Uterus (tissue), 2 donors: ENCODE results near the gene RALGPS2.
"Not testable (repeated sequence)": the region's sequence is repeated elsewhere in the genome, so short reads cannot be mapped to it uniquely, and the experiment has no call there.

Experiments
- POLR2A ChIP-seq, 2 donors: fragments of 450-650 bp; IDR thresholded peaks; one replicate each; pipeline ENCODE4 v1.6.1; 2016; ENCODE audit warnings: antibody characterized with exemption in 2 of 2, mild to moderate bottlenecking in 1 of 2, moderate library complexity in 1 of 2
- TF ChIP-seq, protein P1 (sequence below), 4 experiments: fragments of 200-600 bp in 2 of 4; fragments of 450-650 bp in 2 of 4; sonication (generic) in 2 of 4; IDR thresholded peaks; one replicate each; pipeline ENCODE4 v1.5.1; 2016 to 2019; ENCODE audit warnings: antibody characterized with exemption in 4 of 4, mild to moderate bottlenecking in 2 of 4, moderate library complexity in 1 of 4

DNA sequence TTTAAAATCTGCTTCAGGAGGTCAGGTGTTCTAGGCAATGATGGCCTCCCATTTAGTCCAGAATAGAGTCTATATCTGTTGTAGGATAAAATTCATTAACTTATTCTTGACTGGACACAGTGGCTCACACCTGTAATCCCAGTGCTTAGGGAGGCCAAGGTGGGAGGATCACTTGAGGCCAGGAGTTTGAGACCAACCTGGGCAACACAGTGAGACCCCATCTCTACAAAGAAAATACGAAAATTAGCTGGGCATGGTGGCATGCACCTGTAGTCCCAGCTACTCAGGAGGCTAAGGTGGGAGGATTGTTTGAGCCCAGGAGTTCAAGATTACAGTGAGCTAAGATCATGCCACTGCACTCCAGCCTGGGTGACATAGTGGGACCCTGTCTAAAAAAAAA, 122.9 kb downstream of the RALGPS2 start:
- TF ChIP-seq, protein P1, sequence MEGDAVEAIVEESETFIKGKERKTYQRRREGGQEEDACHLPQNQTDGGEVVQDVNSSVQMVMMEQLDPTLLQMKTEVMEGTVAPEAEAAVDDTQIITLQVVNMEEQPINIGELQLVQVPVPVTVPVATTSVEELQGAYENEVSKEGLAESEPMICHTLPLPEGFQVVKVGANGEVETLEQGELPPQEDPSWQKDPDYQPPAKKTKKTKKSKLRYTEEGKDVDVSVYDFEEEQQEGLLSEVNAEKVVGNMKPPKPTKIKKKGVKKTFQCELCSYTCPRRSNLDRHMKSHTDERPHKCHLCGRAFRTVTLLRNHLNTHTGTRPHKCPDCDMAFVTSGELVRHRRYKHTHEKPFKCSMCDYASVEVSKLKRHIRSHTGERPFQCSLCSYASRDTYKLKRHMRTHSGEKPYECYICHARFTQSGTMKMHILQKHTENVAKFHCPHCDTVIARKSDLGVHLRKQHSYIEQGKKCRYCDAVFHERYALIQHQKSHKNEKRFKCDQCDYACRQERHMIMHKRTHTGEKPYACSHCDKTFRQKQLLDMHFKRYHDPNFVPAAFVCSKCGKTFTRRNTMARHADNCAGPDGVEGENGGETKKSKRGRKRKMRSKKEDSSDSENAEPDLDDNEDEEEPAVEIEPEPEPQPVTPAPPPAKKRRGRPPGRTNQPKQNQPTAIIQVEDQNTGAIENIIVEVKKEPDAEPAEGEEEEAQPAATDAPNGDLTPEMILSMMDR (IDR thresholded peaks at IDR 0.05): not testable (repeated sequence)
- not testable (repeated sequence) for TF ChIP-seq POLR2A (IDR thresholded peaks at IDR 0.05)
